HG03442 (cell line): ENCODE data around the gene KRT78.

Experiments
- ATAC-seq: cut with Tn5 transposase; IDR thresholded peaks from one replicate; pipeline ENCODE4 v1.9.1; 2021; ENCODE audit warnings: mild to moderate bottlenecking, moderate library complexity; ENCODE audit not compliant: unreplicated experiment

The KRT78 gene

DNA sequence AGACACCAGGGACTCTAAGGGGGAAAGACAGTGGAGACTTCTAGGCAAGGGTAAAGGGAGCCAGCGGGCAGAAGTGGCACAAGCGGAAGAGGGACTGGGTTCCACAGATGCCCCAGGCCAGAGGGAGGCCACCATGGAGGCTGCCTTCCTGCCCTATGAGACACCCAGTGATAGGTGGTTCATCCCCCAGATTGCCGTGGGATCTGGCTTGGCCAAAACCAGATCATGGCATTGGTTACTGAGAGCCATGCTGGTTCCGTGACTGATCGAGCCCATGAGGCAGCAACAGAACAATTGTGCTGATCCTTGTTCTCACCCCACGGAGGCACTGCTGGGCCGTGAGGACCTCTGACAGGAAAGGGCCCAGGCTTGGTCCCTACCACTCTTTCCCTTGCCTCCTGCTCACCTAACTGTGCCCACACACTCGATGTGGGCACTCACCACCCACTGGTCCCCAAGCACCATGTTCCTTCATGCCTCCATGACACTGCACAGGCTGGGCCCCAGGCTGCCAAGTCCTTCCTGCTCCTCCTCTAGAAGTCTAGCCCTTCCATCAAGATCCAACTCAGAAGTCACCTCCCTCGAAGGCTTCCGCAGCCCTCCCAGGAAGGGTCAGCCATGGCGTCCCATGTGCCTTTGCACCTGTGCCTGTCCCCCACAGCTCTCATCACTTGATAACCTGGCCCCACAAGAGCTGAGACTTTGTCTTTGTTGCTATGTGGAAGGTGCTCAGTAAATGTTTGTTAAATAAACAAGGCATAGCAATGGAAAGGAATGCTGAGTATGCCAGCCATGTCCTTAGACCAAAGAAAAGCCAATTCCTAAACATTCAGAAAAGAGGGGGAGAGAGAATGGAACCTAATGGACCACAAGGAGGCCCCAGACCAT is 21.9 kb downstream of the KRT78 start:
- ATAC-seq = no peak

DNA sequence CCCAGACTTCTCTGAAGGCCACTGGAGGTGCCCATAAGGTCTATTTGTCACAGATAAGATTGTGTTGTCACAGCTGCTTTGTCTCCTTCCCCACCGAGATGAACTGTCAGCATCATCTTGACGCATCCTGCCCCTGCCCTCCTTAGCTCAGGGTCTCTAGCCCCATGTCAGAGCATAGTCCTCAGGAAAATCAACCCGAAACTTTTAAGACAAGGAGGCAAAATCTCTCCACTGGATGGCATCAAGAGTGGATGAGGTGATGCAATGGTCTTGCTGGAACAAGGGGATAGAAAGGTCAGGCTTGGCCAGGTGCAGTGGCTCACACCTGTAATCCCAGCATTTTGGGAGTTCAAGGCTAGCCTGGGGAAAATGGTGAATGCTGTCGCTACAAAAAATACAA is 22.8 kb downstream of the KRT78 start:
- ATAC-seq = no peak

- ATAC-seq = no peak
Measured at GRCh38 chr12:52824741-52825410, 23.9 kb downstream of the KRT78 start.

- no peak for ATAC-seq
Measured at GRCh38 chr12:52823761-52824450, 24.9 kb downstream of the KRT78 start.

- no peak for ATAC-seq
Measured at GRCh38 chr12:52822771-52823510, 25.9 kb downstream of the KRT78 start.

DNA sequence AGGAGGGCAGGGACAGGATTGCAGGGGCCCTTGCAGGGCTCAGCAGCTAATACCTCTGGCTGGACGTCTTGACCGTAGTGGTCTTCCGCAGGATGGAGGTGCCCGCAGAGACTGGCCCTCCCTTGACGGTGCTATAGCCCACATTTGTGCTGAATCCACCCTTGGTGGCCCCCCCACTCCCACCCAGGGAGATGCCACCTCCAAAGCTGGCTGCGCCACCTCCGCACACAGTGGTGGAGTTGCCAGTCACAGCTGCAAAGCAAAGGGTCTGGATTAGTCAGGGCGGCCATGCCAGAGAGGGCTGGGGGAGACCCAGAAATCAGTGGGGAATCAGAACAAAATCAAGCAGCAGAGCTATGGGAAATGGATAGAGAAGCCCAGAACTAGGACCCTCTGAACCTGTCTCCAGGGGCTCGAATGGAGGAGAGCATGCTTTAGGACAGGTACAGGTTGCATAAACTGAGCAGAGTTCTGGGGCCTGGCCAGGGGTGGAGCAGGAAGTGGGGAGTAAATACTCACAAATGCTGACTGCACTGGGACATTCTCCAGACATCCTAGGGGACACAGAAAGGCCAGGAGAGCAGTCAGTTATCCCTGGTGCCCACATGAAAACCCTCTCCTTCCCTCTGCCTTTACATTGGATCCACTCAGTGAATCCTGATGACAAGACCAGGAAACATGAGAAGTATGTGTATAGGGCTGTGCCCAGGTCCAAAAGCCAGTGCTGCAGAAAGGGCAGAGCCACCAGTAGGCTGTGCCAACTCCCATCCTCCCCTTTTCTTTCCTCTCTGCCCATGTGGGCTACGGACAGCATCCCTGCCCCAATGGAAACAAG is 26.8 kb downstream of the KRT78 start:
- no peak for ATAC-seq

DNA sequence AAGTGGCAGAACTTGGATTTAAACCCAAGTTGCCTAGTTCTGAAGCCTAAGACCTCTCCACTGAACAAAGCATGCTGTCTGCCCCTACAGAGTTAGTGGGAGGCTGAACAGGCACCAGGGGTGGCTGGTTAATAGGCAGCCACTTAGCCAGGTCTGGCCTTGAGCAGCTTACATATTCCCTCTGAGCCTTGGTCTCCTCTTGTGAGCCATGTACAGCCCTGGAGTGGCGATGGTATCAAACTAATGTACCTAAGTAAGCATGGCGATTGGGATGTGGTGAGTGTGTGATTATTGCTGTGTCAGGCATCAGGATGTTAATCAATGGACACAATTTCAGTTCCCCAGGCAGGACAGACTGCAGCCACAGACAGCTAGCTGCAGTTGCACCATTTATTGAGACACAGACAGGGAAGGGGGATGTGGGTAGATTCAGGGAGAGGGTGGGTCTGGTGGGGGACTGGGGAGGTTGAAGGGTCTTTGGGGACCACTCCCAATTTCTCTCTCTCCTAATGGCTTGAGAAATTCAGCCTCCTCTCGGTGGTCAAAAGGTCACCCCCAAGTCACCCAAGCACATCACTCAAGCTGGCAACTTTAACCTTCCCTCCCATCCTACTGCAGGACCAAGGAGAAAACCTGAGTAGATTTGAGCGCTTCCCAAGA is 27.6 kb downstream of the KRT78 start:
- ATAC-seq = no peak

- no peak for ATAC-seq
Measured at GRCh38 chr12:52820521-52820920, 28.3 kb downstream of the KRT78 start.

- ATAC-seq = no peak
Measured at GRCh38 chr12:52819731-52820510, 28.9 kb downstream of the KRT78 start.

- no peak for ATAC-seq
Measured at GRCh38 chr12:52818887-52819420, 29.8 kb downstream of the KRT78 start.

DNA sequence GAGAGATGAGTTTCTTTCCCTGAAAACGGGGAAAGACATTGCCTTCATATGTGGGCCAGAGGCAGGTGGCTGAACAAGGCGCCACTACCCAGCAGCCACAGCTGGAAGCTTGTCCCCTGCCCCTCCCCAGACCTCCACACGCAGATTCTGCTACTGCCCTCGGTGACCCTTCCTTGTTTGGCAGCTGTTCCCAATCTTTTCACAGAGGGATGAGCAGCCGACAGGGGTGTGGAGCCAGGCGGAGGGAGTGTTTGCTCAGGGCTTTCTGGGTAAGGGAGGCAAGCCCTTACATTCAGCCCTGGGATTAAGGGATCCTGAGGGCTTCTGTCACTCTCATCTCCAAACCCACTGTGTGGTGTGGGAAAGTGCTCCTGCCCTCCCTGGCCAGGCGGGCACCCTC is 30.4 kb downstream of the KRT78 start:
- no peak for ATAC-seq

GRCh38 chr12:52817699-52818238 is 31.0 kb downstream of the KRT78 start:
- ATAC-seq = no peak

GRCh38 chr12:52817003-52817698 is 31.6 kb downstream of the KRT78 start:
- no peak for ATAC-seq

- no peak for ATAC-seq
Measured at GRCh38 chr12:52815676-52816588, 32.9 kb downstream of the KRT78 start.

DNA sequence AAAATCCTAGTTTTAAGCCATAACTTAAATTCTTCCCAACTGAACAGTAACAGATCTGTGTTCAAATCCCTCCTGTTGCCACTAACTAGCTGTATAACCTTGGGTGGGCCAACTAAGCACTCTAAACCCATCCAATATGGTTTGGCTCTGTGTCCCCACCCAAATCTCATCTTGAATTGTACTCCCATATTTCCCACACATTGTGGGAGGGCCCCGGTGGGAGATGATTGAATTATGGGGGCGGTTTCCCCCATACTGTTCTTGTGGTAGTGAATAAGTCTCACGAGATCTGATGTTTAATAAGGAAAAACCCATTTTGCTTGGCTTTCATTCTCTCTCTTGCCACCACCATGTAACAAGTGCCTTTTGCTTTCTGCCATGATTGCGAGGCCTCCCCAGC is 33.6 kb downstream of the KRT78 start:
- no peak for ATAC-seq

- no peak for ATAC-seq
Measured at GRCh38 chr12:52814710-52815155, 34.1 kb downstream of the KRT78 start.
